Umbilical cord (tissue), 2 donors: Measurements from ENCODE around the gene CCRL2. TPM values are rescaled to one million over a fixed set of nuclear protein-coding genes. Genes with fewer than 3 reads are reported as not detected.
A peak's percentile ranks its signal among the peaks of the same experiment; 100 is the strongest.

Experiments
- DNase-seq: peaks from one replicate; pipeline ENCODE4 v3.0.0-alpha.2; 2015; ENCODE audit warnings: low spot score
- total RNA-seq: library from RNA; depleted of rRNA; stranded (reverse); fragments of >200 nt; gene quantifications from one replicate; pipeline ENCODE4 v1.2.3, GENCODE V29; 2014; ENCODE audit warnings: low replicate concordance; ENCODE audit not compliant: insufficient read depth

The CCRL2 gene
- total RNA-seq: 1.4 TPM

GRCh38 chr3:46406788-46407611 is at the start of gene CCRL2, which contains the start of gene CCR5AS:
TSS of gene CCRL2 (plus strand) at chr3:46407259. CDS start at chr3:46408080, 821 bp downstream.
TSS of gene CCR5AS (minus strand) at chr3:46407066.
- DNase-seq: peak; percentile 35

- no peak for DNase-seq
These were observed 48.6 kb upstream of the CCRL2 start for GRCh38 chr3:46358466-46358865.

GRCh38 chr3:46359733-46360493 is 47.1 kb upstream of the CCRL2 start:
- DNase-seq: no peak

- DNase-seq: no peak
These were observed 46.2 kb upstream of the CCRL2 start for GRCh38 chr3:46360907-46361306.

- no peak for DNase-seq
These were observed 45.4 kb upstream of the CCRL2 start for GRCh38 chr3:46361408-46362283.

GRCh38 chr3:46365041-46365440 is 42.0 kb upstream of the CCRL2 start:
- no peak for DNase-seq

- no peak for DNase-seq
These were observed 41.1 kb upstream of the CCRL2 start for GRCh38 chr3:46365737-46366524.

GRCh38 chr3:46367811-46368210 is 39.2 kb upstream of the CCRL2 start:
- DNase-seq: peak; percentile 33

GRCh38 chr3:46368569-46368968 is 38.5 kb upstream of the CCRL2 start:
- DNase-seq: peak; percentile 50

- no peak for DNase-seq
These were observed 37.9 kb upstream of the CCRL2 start for GRCh38 chr3:46369151-46369550.

GRCh38 chr3:46369675-46370132 is 37.4 kb upstream of the CCRL2 start:
- DNase-seq: no peak

- DNase-seq: peak; percentile 82
These were observed 36.1 kb upstream of the CCRL2 start, which contains the start of gene CCR5 for GRCh38 chr3:46370839-46371518. TSS of gene CCR5 (plus strand) at chr3:46370946. CDS start at chr3:46372903, 1,957 bp downstream.

GRCh38 chr3:46371519-46372340 is 35.3 kb upstream of the CCRL2 start:
- no peak for DNase-seq

- DNase-seq: peak; percentile 23
These were observed 34.3 kb upstream of the CCRL2 start for GRCh38 chr3:46372492-46373359.

GRCh38 chr3:46374755-46375154 is 32.3 kb upstream of the CCRL2 start:
- DNase-seq: no peak

GRCh38 chr3:46375218-46375617 is 31.8 kb upstream of the CCRL2 start:
- no peak for DNase-seq

GRCh38 chr3:46375814-46376213 is 31.2 kb upstream of the CCRL2 start:
- DNase-seq: no peak

- peak; percentile 57 for DNase-seq
These were observed 28.6 kb upstream of the CCRL2 start for GRCh38 chr3:46378426-46378942.
